ENCODE data around the gene BMF. TPM values are rescaled to one million over a fixed set of nuclear protein-coding genes. Genes with fewer than 3 reads are reported as not detected.
A peak's percentile ranks its signal among the peaks of the same experiment; 100 is the strongest.
"Not testable (repeated sequence)": the region's sequence is repeated elsewhere in the genome, so short reads cannot be mapped to it uniquely, and the experiment has no call there.

Gene BMF
- total and polyA plus RNA-seq, 2 donors = 28.5 to 70.4 TPM

- H3K4me3 ChIP-seq (ENCODE audit: low read length in 2 of 2) = no peak overlapping the region
- WGBS = 96% methylated on average over 3 of the region's 3 CpGs
- H3K4me1 ChIP-seq (ENCODE audit: control insufficient read depth in 2 of 2, insufficient read depth in 2 of 2, low read length in 2 of 2) = peaks cover 7 to 35% of the 10 kb centered on the region in 2 donors
- H3K27ac ChIP-seq (ENCODE audit: low read depth in 1 of 2, low read length in 1 of 2) = no peak overlapping the region
- no peaks in the 10 kb centered on the region for H3K9me3 ChIP-seq (ENCODE audit: control insufficient read depth in 2 of 2, insufficient read depth in 1 of 2, low read length in 1 of 2)
- DNase-seq (ENCODE audit: low read depth in 6 of 9, low spot score in 9 of 9) = no peak
- no peaks in the 10 kb centered on the region for H3K36me3 ChIP-seq (ENCODE audit: control insufficient read depth in 2 of 2, insufficient read depth in 2 of 2, low read length in 1 of 2)
- no peaks in the 10 kb centered on the region for H3K27me3 ChIP-seq (ENCODE audit: control insufficient read depth in 2 of 2, insufficient read depth in 1 of 2, low read length in 1 of 2)
Measured at GRCh38 chr15:40118473-40118872, 9.8 kb upstream of the BMF start.

- Histone ChIP-seq H3K27me3 (ENCODE audit: control insufficient read depth in 2 of 2, insufficient read depth in 1 of 2, low read length in 1 of 2) (no peaks in the 10 kb centered on the region), H3K4me1 (ENCODE audit: control insufficient read depth in 2 of 2, insufficient read depth in 2 of 2, low read length in 2 of 2) (peaks cover 7 to 42% of the 10 kb centered on the region in 2 donors), H3K27ac (ENCODE audit: low read depth in 1 of 2, low read length in 1 of 2) (peak overlapping the region in 1 of 2 donors; percentile 88), H3K4me3 (ENCODE audit: low read length in 2 of 2) (no peak overlapping the region), H3K36me3 (ENCODE audit: control insufficient read depth in 2 of 2, insufficient read depth in 2 of 2, low read length in 1 of 2) (no peaks in the 10 kb centered on the region), H3K9me3 (ENCODE audit: control insufficient read depth in 2 of 2, insufficient read depth in 1 of 2, low read length in 1 of 2) (no peaks in the 10 kb centered on the region)
- WGBS = 16% methylated on average over 8 of the region's 8 CpGs
- DNase-seq (ENCODE audit: low read depth in 6 of 9, low spot score in 9 of 9) = peak in 4 of 9 donors; percentile 55 to 83 (median 68)
Measured at GRCh38 chr15:40115670-40116093, 7.0 kb upstream of the BMF start.

- WGBS = 99% methylated on average over 14 of the region's 14 CpGs
- not testable (repeated sequence) for H3K9me3 ChIP-seq (ENCODE audit: control insufficient read depth in 2 of 2, insufficient read depth in 1 of 2, low read length in 1 of 2); H3K36me3 ChIP-seq (ENCODE audit: control insufficient read depth in 2 of 2, insufficient read depth in 2 of 2, low read length in 1 of 2); DNase-seq (ENCODE audit: low read depth in 6 of 9, low spot score in 9 of 9); H3K27me3 ChIP-seq (ENCODE audit: control insufficient read depth in 2 of 2, insufficient read depth in 1 of 2, low read length in 1 of 2); H3K4me3 ChIP-seq (ENCODE audit: low read length in 2 of 2)
- peak overlapping the region in 1 of 2 donors; percentile 88 for H3K27ac ChIP-seq (ENCODE audit: low read depth in 1 of 2, low read length in 1 of 2)
- peaks cover 7 to 42% of the 10 kb centered on the region in 2 donors for H3K4me1 ChIP-seq (ENCODE audit: control insufficient read depth in 2 of 2, insufficient read depth in 2 of 2, low read length in 2 of 2)
Measured at GRCh38 chr15:40115106-40115505, 6.4 kb upstream of the BMF start.

GRCh38 chr15:40114218-40114617 lies 5.5 kb upstream of the BMF start:
- 97% methylated on average over 2 of the region's 2 CpGs for WGBS
- no peak for DNase-seq (ENCODE audit: low read depth in 6 of 9, low spot score in 9 of 9)
- H3K27ac ChIP-seq (ENCODE audit: low read depth in 1 of 2, low read length in 1 of 2) = no peak overlapping the region
- H3K4me3 ChIP-seq (ENCODE audit: low read length in 2 of 2) = no peak overlapping the region
- no peaks in the 10 kb centered on the region for H3K27me3 ChIP-seq (ENCODE audit: control insufficient read depth in 2 of 2, insufficient read depth in 1 of 2, low read length in 1 of 2)
- peaks cover 13 to 47% of the 10 kb centered on the region in 2 donors for H3K4me1 ChIP-seq (ENCODE audit: control insufficient read depth in 2 of 2, insufficient read depth in 2 of 2, low read length in 2 of 2)
- no peaks in the 10 kb centered on the region for H3K36me3 ChIP-seq (ENCODE audit: control insufficient read depth in 2 of 2, insufficient read depth in 2 of 2, low read length in 1 of 2)
- H3K9me3 ChIP-seq (ENCODE audit: control insufficient read depth in 2 of 2, insufficient read depth in 1 of 2, low read length in 1 of 2) = no peaks in the 10 kb centered on the region

- DNase-seq (ENCODE audit: low read depth in 6 of 9, low spot score in 9 of 9) = no peak
- Histone ChIP-seq H3K27me3 (ENCODE audit: control insufficient read depth in 2 of 2, insufficient read depth in 1 of 2, low read length in 1 of 2) (no peaks in the 10 kb centered on the region), H3K27ac (ENCODE audit: low read depth in 1 of 2, low read length in 1 of 2) (no peak overlapping the region), H3K4me1 (ENCODE audit: control insufficient read depth in 2 of 2, insufficient read depth in 2 of 2, low read length in 2 of 2) (peaks cover 13 to 57% of the 10 kb centered on the region in 2 donors), H3K9me3 (ENCODE audit: control insufficient read depth in 2 of 2, insufficient read depth in 1 of 2, low read length in 1 of 2) (no peaks in the 10 kb centered on the region), H3K4me3 (ENCODE audit: low read length in 2 of 2) (no peak overlapping the region), H3K36me3 (ENCODE audit: control insufficient read depth in 2 of 2, insufficient read depth in 2 of 2, low read length in 1 of 2) (no peaks in the 10 kb centered on the region)
- 93% methylated on average over 24 of the region's 24 CpGs for WGBS
Measured at GRCh38 chr15:40112789-40113188, 4.1 kb upstream of the BMF start.

GRCh38 chr15:40111888-40112287 lies 3.2 kb upstream of the BMF start:
- Histone ChIP-seq H3K36me3 (ENCODE audit: control insufficient read depth in 2 of 2, insufficient read depth in 2 of 2, low read length in 1 of 2) (no peaks in the 10 kb centered on the region), H3K27me3 (ENCODE audit: control insufficient read depth in 2 of 2, insufficient read depth in 1 of 2, low read length in 1 of 2) (no peaks in the 10 kb centered on the region), H3K4me3 (ENCODE audit: low read length in 2 of 2) (no peak overlapping the region), H3K27ac (ENCODE audit: low read depth in 1 of 2, low read length in 1 of 2) (no peak overlapping the region), H3K4me1 (ENCODE audit: control insufficient read depth in 2 of 2, insufficient read depth in 2 of 2, low read length in 2 of 2) (peaks cover 13 to 62% of the 10 kb centered on the region in 2 donors), H3K9me3 (ENCODE audit: control insufficient read depth in 2 of 2, insufficient read depth in 1 of 2, low read length in 1 of 2) (no peaks in the 10 kb centered on the region)
- no peak for DNase-seq (ENCODE audit: low read depth in 6 of 9, low spot score in 9 of 9)
- WGBS = 98% methylated on average over 2 of the region's 2 CpGs

- no peaks in the 10 kb centered on the region for H3K9me3 ChIP-seq (ENCODE audit: control insufficient read depth in 2 of 2, insufficient read depth in 1 of 2, low read length in 1 of 2)
Measured at GRCh38 chr15:40110866-40111550, 2.3 kb upstream of the BMF start.

GRCh38 chr15:40108061-40108854 lies 421 bp downstream of the BMF start:
- Histone ChIP-seq H3K27ac (ENCODE audit: low read depth in 1 of 2, low read length in 1 of 2) (peak overlapping the region; percentile 87 to 89), H3K27me3 (ENCODE audit: control insufficient read depth in 2 of 2, insufficient read depth in 1 of 2, low read length in 1 of 2) (no peaks in the 10 kb centered on the region), H3K4me1 (ENCODE audit: control insufficient read depth in 2 of 2, insufficient read depth in 2 of 2, low read length in 2 of 2) (peaks cover 27 to 67% of the 10 kb centered on the region in 2 donors), H3K36me3 (ENCODE audit: control insufficient read depth in 2 of 2, insufficient read depth in 2 of 2, low read length in 1 of 2) (peaks cover 18 to 30% of the 10 kb centered on the region in 2 donors), H3K4me3 (ENCODE audit: low read length in 2 of 2) (peak overlapping the region; percentile 81 to 97), H3K9me3 (ENCODE audit: control insufficient read depth in 2 of 2, insufficient read depth in 1 of 2, low read length in 1 of 2) (no peaks in the 10 kb centered on the region)
- DNase-seq (ENCODE audit: low read depth in 6 of 9, low spot score in 9 of 9) = no peak
- WGBS = 4% methylated on average over 47 of the region's 47 CpGs

More at GRCh38 chr15:40110866-40111550, 2.3 kb upstream of the BMF start:
- Histone ChIP-seq H3K36me3 (ENCODE audit: control insufficient read depth in 2 of 2, insufficient read depth in 2 of 2, low read length in 1 of 2) (peaks cover 3% of the 10 kb centered on the region in 2 donors), H3K4me1 (ENCODE audit: control insufficient read depth in 2 of 2, insufficient read depth in 2 of 2, low read length in 2 of 2) (peaks cover 16 to 62% of the 10 kb centered on the region in 2 donors), H3K27me3 (ENCODE audit: control insufficient read depth in 2 of 2, insufficient read depth in 1 of 2, low read length in 1 of 2) (no peaks in the 10 kb centered on the region), H3K4me3 (ENCODE audit: low read length in 2 of 2) (no peak overlapping the region), H3K27ac (ENCODE audit: low read depth in 1 of 2, low read length in 1 of 2) (no peak overlapping the region)
- no peak for DNase-seq (ENCODE audit: low read depth in 6 of 9, low spot score in 9 of 9)
- 96% methylated on average over 9 of the region's 9 CpGs for WGBS
